Measurements from ENCODE around the gene SLC26A9.

The SLC26A9 gene

GRCh38 chr1:205945069-205945468 is 1.8 kb upstream of the SLC26A9 start:
- no peak for DNase-seq

GRCh38 chr1:205944525-205944924 is 1.3 kb upstream of the SLC26A9 start:
- no peak for DNase-seq

- DNase-seq = no peak
These were observed 561 bp downstream of the SLC26A9 start for GRCh38 chr1:205942631-205943159.

GRCh38 chr1:205940710-205941109 is 2.5 kb downstream of the SLC26A9 start:
- no peak for DNase-seq

- no peak for DNase-seq
These were observed 3.4 kb downstream of the SLC26A9 start for GRCh38 chr1:205939690-205940330.

GRCh38 chr1:205938682-205939081 is 4.6 kb downstream of the SLC26A9 start:
- DNase-seq = no peak

GRCh38 chr1:205936846-205937586 is 6.2 kb downstream of the SLC26A9 start:
- DNase-seq = no peak

- DNase-seq = no peak
These were observed 6.9 kb downstream of the SLC26A9 start for GRCh38 chr1:205936311-205936710.

GRCh38 chr1:205935869-205936268 is 7.4 kb downstream of the SLC26A9 start:
- DNase-seq = no peak

GRCh38 chr1:205934788-205935187 is 8.5 kb downstream of the SLC26A9 start:
- DNase-seq = no peak

- no peak for DNase-seq
These were observed 9.3 kb downstream of the SLC26A9 start for GRCh38 chr1:205933671-205934618.

GRCh38 chr1:205932776-205933175 is 10.5 kb downstream of the SLC26A9 start:
- DNase-seq = no peak

- no peak for DNase-seq
These were observed 12.4 kb downstream of the SLC26A9 start for GRCh38 chr1:205930799-205931281.

GRCh38 chr1:205930195-205930577 is 13.1 kb downstream of the SLC26A9 start:
- no peak for DNase-seq

GRCh38 chr1:205929496-205930194 is 13.6 kb downstream of the SLC26A9 start:
- DNase-seq = no peak

GRCh38 chr1:205928317-205928716 is 14.9 kb downstream of the SLC26A9 start:
- no peak for DNase-seq

GRCh38 chr1:205927676-205928075 is 15.6 kb downstream of the SLC26A9 start:
- no peak for DNase-seq

GRCh38 chr1:205927247-205927646 is 16.0 kb downstream of the SLC26A9 start:
- no peak for DNase-seq

GRCh38 chr1:205926636-205927035 is 16.6 kb downstream of the SLC26A9 start:
- no peak for DNase-seq

GRCh38 chr1:205926213-205926612 is 17.0 kb downstream of the SLC26A9 start:
- DNase-seq = no peak

GRCh38 chr1:205925736-205926135 is 17.5 kb downstream of the SLC26A9 start:
- no peak for DNase-seq

- no peak for DNase-seq
These were observed 18.8 kb downstream of the SLC26A9 start for GRCh38 chr1:205924460-205924790.
